HG03025 (cell line): Measurements from ENCODE around the gene SLC5A11.
"Not testable (repeated sequence)": the region's sequence is repeated elsewhere in the genome, so short reads cannot be mapped to it uniquely, and the experiment has no call there.

Experiments used
- ATAC-seq: cut with Tn5 transposase; IDR thresholded peaks from one replicate; pipeline ENCODE4 v1.9.1; 2021; ENCODE audit warnings: mild to moderate bottlenecking, moderate library complexity; ENCODE audit not compliant: unreplicated experiment, low FRiP score

SLC5A11 gene

DNA sequence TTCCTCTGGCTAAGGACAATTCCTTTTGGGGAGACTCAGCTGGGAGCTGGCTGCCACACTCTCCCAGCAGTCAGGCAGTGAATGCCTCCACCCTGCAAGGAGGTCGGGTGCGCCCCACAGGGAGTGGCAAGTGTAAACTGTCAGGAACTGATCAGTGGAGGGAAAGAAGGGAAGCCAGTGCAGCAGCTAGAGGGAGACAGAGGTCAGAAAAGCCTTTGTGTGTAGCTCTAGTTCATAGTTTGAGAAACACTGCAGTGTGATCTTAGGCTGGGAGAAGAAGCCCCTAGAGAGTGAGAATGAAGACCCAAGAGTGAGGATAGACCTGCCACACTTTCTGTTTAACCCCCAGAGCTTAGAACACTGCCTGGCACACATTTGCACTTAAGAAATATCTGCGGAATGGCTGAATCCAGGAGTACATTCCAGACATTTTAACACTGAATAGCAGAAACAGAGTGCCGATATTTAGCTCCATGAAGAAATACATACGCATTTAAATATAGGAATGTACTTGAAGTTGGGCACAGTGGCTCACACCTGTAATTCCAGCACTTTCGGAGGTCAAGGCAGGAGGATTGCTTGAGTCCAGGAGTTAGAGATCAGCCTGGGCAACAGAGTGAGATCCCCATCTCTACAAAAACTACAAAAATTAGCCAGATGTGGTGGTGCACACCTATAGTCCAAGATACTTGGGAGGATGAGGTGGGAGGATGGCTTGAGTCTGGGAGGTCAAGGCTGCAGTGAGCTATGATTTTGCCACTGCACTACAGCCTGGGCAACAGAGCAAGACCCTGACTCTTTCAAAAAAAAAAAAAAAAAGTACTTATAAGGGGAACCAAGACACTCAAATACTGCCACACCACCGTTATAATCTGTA, 11.1 kb upstream of the SLC5A11 start:
- ATAC-seq: no peak

DNA sequence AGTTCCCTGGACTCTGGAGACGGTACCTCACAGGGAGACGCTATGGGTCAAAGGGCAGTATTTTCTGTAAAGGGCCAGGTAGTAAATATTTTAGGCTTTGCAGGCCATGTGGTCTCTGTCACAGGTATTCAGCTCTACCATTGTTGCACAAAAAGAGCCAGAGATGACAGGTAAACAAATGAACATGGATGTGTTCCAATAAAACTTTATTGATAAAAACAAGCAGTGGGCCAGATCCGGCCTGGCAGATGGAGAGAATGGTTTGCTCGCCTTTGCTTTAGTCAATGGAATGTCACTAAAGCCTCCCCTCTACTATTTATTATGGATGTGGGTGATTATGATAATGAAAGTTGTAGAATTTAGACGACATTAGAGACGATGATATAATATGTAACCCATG, 8.9 kb upstream of the SLC5A11 start:
- no peak for ATAC-seq

DNA sequence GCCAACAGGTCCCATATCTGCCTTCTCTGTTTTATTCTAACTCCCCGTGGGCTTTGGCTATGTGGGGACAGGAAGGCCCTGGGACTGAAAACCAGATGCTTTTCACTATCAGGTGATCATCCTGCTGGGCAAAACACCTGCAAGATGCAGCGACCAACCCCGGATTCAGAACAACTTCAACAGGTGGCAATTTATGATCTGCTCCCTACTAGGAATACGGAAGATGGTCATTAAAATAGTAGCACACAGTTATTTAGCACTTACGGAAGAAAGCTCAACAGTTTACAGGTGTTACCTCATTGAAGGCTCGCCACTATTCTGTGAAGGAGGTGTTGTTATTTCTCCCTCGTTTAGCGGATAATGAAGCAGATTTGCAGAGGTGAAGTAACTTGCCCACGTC, 7.8 kb upstream of the SLC5A11 start:
- ATAC-seq: no peak

DNA sequence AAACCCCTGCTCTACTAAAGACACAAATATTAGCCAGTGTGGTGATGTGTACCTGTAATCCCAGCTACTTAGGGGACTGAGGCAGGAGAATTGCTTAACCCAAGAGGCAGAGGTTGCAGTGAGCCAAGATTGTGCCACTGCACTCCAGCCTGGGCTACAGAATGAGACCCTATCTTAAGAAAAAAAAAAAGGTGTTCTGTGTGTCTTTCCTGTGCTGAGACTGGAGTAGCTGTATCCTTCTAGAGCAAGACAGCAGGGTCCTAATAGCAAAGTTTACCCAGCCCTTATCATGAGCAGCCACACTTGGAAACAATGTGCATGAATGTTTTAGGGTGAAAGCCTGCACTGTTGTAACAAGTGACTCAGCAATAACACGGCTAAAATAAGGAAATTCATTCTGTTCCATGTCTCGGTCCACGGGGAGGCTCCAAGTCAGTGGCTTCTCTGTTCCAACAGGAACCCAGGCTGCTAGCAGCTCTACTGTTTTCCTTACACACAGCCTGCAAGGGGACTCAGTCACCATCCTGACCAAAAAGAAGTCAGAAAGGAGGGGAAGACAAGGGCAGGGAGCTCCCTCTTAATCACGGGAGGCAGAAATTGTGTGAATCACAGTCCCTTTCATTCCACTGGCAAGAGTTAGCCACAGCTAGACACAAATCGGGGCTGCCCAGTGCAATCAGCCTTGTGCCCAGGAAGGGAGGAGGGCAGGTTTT, 7.1 kb upstream of the SLC5A11 start:
- ATAC-seq: no peak

DNA sequence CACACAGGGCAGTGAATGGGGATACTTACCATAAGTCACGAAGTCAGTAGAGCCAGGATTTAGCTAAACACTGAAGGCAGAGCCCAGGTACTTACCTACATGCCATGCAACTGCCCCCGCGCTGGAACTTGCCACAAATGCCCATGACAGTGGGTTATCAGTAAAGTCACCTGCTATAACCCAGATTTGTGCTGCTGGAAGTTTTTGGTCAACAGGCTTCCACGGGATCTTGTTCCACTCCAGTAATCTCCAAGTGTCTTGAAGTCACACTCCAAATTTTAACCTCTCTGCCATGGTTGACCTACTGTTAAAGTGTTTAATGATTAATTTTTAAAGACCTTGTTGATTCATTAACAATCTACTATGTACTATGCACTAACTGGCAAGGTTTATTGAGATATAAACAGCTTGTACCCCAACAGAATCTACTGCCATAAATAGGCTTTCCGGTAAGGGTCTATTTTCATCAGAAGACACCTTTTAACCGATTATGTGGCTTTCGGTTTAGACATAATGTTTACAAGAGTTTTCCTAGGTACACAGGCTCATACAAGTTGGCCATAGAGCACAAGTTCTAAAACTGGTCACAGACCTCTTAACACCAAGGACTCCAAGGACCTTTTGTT, 6.3 kb upstream of the SLC5A11 start:
- ATAC-seq: no peak

DNA sequence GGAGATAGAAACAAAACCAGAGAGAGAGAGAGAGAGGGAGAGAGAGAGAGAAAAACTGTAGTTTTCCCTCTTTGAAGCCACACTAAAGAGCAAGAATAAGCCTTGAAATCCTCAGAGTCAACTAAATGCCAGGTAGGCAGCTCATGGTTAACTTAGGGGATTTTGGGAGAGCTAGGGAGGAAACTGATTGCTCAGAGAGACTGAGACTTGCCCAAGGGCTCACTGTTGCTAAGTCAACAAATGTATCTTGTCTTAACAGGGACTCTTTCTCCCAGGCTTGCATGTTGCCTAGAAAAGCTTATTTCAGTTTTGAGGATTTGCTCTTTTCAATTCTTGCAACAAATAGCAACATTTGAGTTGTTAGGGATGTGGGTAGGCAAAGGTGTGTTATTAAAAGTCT, 4.5 kb upstream of the SLC5A11 start:
- ATAC-seq: no peak

DNA sequence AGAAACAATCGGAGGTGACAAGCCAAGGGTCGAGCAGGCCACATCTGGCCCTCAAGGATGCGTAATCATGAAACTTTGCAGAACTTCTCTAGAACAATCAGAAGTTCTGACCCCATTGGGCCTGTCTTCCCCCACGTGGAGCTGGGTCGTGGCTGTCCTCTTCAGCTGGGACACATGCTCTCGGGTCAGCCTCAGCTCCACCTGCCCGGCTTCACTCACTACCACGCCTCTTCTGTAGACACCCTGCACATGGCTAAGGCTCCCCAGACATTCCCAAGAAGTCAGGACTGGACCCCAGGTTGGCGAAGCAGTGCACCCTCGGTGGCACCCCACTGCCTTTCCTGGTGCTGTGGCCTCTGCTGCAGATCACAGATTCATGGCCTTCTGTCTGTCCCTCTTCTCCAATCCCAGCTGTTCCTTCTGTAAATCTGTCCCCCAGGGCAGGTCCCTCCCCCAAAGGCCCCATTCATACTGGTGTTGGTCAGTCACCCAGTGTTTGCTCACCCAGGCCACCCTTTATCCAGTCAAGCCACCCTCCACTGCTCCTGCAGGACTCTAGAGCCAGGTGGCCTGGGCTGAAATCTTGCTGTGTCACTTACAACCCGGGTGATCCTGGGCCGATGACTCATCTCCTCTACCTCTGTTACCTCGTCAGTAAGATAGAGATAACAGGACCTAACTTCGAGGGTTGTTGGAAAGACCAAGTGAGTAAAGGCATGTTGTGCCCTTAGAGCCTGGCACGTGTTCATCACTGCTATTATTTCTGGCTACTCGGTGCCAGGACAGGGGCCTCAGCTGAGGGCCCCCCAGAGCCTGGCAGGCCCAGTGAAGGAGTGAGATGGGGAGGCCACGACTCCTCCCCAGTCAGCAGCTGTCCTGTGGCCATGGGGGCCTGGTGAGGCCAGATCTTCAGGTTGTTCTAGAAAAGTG, 1.4 kb upstream of the SLC5A11 start:
- ATAC-seq: no peak

DNA sequence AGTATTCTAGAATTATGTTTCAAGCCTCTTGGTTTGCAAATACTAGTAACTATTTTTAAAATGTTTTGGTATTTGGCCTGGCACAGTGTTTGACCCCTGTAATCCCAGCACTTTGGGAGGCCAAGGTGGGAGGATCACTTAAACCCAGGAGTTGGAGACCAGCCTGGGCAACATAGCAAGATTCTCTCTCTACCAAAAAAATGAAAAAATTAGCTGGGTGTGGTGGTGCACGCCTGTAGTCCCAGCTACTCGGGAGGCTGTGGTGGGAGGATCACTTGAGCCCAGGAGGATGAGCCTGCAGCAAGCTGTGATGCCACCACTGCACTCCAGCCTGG, 765 bp upstream of the SLC5A11 start:
- ATAC-seq: not testable (repeated sequence)

DNA sequence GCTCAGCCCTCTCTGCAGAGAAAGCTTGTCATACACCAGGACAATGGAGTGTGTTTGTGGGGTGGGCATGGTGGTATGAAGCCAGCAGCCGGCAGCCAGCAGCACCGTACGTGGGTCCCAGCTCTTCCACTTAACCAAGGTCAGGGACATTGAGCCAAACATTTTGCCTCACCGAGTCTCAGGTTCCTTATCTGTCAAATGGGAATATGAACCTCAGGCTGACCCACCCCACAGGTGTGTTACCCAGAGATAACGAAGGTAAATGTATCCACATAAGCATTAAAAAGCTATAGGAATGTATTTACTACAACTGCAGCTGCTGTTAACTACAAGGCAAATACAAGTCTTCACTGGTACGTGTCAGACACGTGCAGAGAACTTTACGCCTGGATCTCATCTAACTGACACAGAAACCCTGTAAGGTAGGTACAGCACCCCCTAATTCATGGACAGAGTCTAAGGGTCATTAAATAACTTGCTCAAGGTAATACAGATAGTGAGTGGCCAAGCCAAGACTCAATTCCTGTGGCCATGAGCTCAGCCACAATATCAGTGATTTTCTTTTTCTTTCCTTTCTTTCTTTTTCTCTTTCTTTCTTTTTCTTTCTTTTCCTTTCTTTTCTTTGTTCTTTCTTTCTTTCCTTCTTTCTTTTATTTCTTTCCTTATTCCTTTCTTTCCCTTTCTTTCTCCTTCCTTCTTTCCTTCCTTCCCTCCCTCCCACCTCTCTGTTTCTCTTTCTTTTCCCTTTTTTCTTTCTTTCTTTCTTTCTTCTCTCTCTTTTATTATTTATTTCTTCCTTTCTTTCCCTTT, 990 bp downstream of the SLC5A11 start:
- no peak for ATAC-seq

DNA sequence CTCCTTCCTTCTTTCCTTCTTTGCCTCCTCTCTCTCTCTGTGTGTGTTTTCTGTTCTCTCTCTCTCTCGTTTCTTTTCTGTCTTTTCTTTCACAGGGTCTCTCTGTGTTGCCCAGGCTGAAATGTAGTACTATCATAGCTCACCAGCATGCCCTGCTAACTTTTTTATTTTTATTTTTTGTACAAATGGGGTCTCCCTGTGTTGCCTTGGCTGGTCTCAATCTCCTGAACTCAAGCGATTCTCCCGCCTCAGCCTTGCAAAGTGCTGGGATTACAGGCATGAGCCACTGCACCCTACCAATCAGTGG, 1.5 kb downstream of the SLC5A11 start:
- ATAC-seq: no peak

DNA sequence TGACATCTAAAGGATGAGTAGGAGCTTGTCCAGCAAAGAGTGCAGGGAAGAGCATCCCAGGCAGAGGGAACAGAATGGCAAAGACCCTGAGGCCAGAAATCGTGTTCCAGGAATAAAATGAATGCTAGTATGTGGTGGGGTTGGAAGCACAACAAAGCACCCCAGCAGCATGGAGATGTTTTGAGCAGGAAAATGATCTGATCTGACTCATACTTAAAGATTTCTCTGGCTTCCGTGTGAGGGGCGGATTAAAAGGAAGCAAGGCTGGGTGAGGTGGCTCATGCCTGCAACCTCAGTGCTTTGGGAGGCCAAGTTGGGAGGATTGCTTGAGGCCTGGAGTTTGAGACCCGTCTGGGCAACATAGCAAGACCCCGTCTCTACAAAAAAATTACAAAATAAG, 2.3 kb downstream of the SLC5A11 start:
- no peak for ATAC-seq

DNA sequence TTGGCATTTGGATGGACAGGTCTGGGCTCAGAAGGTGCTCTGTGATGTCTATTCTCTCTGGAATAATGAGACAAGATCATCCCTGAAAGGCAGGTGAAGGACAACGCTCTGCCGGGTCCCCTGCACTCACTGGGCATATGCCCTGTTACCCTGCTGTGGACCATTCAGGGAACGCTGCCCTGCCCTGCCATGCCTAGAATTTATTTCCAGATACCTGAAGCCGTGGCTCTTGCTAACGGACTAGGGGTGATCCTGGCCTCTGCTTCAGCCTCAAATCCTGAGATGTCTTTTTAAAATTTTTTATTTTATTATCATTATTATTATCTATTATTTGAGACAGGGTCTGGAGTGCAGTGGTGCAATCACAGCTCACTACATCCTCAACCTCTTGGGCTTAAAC, 3.9 kb downstream of the SLC5A11 start:
- ATAC-seq: no peak

DNA sequence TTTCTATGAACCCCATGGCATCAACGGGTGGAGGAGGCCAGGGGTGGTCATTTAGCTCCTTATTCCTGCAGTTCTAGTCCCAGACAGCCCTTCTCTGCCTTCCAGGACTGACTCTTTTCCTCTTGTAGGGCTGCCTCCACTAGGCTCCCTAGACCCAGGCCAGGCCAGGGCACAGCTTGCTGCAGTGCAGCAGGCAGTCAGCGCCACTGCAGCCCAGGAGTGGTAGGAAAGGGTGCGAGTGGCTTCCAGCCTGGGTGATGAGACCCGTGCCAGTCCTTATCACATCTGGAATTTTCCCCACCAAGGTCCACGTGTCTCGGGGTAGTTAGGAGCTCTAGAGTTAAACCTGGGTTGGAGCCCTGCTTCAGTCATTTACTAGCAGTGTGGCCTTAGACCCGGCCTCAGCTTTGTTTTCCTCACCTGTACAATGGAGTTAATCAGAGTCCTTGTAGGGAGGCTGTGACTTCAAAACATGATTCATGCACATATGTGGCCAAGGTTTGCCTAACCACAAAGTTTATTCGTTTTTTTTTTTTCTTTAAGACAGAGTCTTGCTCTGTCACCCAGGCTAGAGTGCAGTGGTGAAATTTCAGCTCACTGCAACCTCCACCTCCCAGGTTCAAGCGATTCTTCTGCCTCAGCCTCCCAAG, 4.7 kb downstream of the SLC5A11 start:
- ATAC-seq: no peak

DNA sequence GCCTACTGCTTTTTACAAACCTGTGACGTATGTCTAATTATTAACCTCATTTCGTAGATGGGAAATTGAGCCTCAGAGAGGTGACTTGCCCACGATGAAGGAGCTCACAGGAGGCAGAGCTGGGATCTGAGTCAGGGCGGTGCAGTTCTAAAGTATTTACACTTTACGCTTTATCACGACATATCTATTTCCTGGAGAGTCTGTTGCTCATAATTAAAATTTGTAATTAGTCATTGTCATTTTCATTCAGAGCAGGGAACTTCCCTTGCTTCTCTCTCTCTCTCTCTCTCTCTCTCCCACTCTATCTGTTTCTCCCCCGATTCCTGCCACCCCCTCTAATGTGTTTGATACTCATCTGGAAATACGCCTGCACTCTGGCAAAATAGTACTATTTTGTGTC, 5.9 kb downstream of the SLC5A11 start:
- ATAC-seq: no peak

DNA sequence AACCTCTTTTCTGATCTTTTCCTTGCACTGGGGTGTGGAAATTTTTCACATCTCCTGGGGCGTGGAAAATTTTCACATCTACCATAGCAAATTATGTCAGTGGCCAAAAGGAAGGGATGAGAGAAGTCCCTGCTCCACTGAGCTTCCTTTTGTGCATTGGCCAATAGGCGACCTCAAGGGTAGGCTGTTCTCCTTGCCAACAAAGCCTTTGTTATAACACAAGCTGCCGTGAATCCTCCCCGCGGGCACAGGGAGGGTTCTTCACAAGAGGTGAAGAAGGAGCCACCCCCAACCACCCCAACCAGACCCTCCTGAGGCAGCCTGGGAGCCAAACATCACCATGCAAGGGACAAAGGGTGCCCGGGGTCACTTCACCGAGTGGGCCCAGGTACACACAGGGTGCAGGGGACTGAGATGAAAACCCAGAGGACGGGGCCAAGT, 6.5 kb downstream of the SLC5A11 start:
- no peak for ATAC-seq

DNA sequence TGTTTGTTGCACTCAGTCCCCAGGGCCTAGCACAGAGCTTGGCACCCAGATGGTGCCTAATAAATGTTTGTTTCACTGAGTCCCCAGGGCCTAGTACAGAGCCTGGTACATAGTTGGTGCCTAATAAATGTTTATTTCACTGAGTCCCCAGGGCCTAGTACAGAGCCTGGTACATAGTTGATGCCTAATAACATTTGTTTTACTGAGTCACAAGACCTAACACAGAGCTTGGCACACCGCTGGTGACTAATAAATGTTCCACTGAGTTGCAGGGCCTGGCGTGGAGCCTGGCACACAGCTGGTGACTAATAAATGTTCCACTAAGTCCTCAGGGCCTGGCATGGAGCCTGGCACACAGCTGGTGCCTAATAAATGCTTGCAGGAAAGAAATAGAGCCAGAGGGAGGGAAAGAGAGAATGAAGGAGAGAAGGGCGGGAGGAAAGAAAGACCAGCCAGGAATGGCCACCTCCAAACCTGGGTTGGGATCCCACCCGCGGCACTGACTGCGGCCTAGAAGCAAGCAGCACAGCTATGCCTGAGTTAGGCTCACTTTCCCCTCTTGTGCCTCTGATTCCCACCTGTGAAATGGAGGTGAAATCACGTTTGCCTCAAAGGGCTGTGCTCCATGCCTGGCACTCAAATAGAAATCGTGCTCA, 7.5 kb downstream of the SLC5A11 start:
- no peak for ATAC-seq

DNA sequence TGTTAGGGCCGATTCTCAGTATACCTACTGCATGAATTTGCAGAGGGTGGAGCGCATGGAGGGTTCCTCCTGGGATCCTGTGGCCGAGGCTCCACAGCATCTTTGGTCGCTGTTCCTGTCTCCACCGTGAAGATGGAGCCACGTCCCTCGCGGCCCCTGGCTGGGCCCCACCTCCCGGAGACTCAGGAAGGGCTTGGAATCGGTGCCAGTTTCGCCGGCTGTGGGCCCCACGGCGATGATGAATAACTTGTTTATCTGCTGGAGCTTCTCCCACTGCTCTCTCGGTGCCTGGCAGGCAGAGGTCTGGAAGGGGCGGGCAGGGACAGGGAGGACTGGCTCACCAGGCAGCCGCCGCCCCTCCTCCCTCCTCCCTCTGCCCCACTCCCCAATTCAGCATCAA, 8.1 kb downstream of the SLC5A11 start:
- ATAC-seq: no peak

DNA sequence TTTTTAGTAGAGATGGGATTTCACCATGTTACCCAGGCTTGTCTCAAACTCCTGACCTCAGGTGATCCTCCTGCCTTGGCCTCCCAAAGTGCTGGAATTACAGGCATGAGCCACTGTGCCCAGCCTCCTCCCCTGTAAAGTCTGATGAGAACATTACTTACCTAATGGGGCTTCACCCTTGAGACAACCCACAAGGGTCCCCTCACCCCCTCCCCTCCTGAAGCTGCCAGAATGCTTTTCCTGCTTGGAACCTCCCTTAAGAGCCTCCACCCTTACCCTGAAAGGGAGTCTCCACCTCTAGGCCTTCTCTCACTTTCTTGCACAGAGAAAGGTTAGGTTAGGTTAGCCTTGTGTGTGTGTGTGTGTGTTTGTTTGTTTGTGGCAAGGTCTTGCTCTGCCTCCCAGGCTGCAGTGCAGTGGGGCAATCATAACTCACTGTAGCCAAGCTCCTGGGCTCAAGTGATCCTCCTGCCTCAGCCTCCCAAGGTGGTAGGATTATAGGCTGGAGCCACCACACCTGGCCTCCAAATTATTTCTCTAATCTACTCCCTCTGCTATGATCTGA, 8.9 kb downstream of the SLC5A11 start:
- no peak for ATAC-seq

DNA sequence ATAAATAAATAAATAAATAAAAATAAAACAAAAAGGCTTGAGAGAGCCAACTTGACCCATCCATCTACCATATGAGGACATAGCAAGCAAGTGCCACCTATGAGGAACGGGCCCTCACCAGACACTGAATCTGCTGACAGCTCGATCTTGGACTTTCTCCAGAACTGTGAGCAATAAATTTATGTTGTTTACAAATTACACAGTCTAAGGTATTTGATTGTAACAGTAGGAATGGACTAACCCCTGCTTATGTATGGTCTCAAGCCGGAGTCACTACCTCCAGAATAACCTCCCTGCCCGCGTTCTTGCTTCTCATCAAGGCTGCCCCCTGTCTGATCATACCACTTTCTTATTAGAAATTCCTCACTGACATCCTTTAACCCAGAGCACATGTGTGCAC, 9.9 kb downstream of the SLC5A11 start:
- ATAC-seq: no peak
